GM08714 (cell line): ENCODE data around the gene PINK1.

ENCODE experiments used
- H3K4me3 ChIP-seq: fragments of 200-500 bp; sonication (Bioruptor generic); 2 replicates; pipeline ENCODE4 v1.5.1; 2014; ENCODE audit warnings: mild to moderate bottlenecking, low read length, inconsistent platforms
- ZNF274 ChIP-seq: IDR thresholded peaks from 2 replicates; pipeline ENCODE4 v1.6.1; 2012; ENCODE audit warnings: mild to moderate bottlenecking, low read depth, low read length

Gene PINK1

GRCh38 chr1:20624709-20625108, 8.5 kb upstream of the PINK1 start:
- no peak for TF ChIP-seq ZNF274

GRCh38 chr1:20625176-20626097, 7.8 kb upstream of the PINK1 start:
- TF ChIP-seq ZNF274, result no peak
- no peak overlapping the region for H3K4me3 ChIP-seq

More at GRCh38 chr1:20624709-20625108, 8.5 kb upstream of the PINK1 start:
- no peak overlapping the region for H3K4me3 ChIP-seq

- no peak overlapping the region for H3K4me3 ChIP-seq
- TF ChIP-seq ZNF274, result no peak
Observed at GRCh38 chr1:20626098-20626427, 7.2 kb upstream of the PINK1 start.

- no peak overlapping the region for H3K4me3 ChIP-seq
- no peak for TF ChIP-seq ZNF274
Observed at GRCh38 chr1:20626524-20626923, 6.7 kb upstream of the PINK1 start.

- no peak overlapping the region for H3K4me3 ChIP-seq
- no peak for TF ChIP-seq ZNF274
Observed at GRCh38 chr1:20630729-20631128, 2.5 kb upstream of the PINK1 start.

- H3K4me3 ChIP-seq, result no peak overlapping the region
- no peak for TF ChIP-seq ZNF274
Observed at GRCh38 chr1:20632386-20632785, 872 bp upstream of the PINK1 start.

GRCh38 chr1:20634065-20634593, 871 bp downstream of the PINK1 start:
- no peak for TF ChIP-seq ZNF274
- peak overlapping the region; percentile 92 for H3K4me3 ChIP-seq

- H3K4me3 ChIP-seq, result peak overlapping the region; percentile 92; the same call in 1 of the 2 replicates
- no peak for TF ChIP-seq ZNF274
Observed at GRCh38 chr1:20634594-20635084, 1.4 kb downstream of the PINK1 start.

GRCh38 chr1:20636785-20637347, 3.6 kb downstream of the PINK1 start:
- H3K4me3 ChIP-seq, result no peak overlapping the region
- no peak for TF ChIP-seq ZNF274

- TF ChIP-seq ZNF274, result no peak
- H3K4me3 ChIP-seq, result no peak overlapping the region
Observed at GRCh38 chr1:20640183-20640597, 6.9 kb downstream of the PINK1 start.

- no peak overlapping the region for H3K4me3 ChIP-seq
- no peak for TF ChIP-seq ZNF274
Observed at GRCh38 chr1:20641975-20642374, 8.7 kb downstream of the PINK1 start.

GRCh38 chr1:20643080-20643479, 9.8 kb downstream of the PINK1 start:
- H3K4me3 ChIP-seq, result no peak overlapping the region
- no peak for TF ChIP-seq ZNF274

GRCh38 chr1:20644416-20644815, 11.2 kb downstream of the PINK1 start:
- no peak overlapping the region for H3K4me3 ChIP-seq
- TF ChIP-seq ZNF274, result no peak

- TF ChIP-seq ZNF274, result no peak
- H3K4me3 ChIP-seq, result no peak overlapping the region
Observed at GRCh38 chr1:20645414-20645813, 12.2 kb downstream of the PINK1 start.

GRCh38 chr1:20648438-20648837, 15.2 kb downstream of the PINK1 start:
- TF ChIP-seq ZNF274, result no peak
- H3K4me3 ChIP-seq, result no peak overlapping the region

GRCh38 chr1:20648946-20649345, 15.7 kb downstream of the PINK1 start:
- H3K4me3 ChIP-seq, result no peak overlapping the region
- no peak for TF ChIP-seq ZNF274
